GM12891 (cell line): ENCODE measurements around the gene CD276.

Experiments
- POLR2A ChIP-seq: IDR thresholded peaks from 2 replicates; pipeline ENCODE4 v1.6.1; 2011; ENCODE audit warnings: low read depth, low read length, control low read depth
- POLR2AphosphoS5 ChIP-seq: IDR thresholded peaks from 2 replicates; pipeline ENCODE4 v1.6.1; 2011; ENCODE audit warnings: low read depth, low read length, control low read depth

GRCh38 chr15:73679180-73679579 lies 5.0 kb upstream of the CD276 start:
- TF ChIP-seq POLR2A, result no peak
- TF ChIP-seq POLR2AphosphoS5, result no peak
